LNCAP (cell line): ENCODE results near the gene KAZN.

Experiments
- CTCF ChIP-seq: fragments of 450-650 bp; IDR thresholded peaks from 2 replicates; pipeline ENCODE4 v1.5.1; 2017; ENCODE audit warnings: mild to moderate bottlenecking

Gene KAZN

GRCh38 chr1:15045123-15045522, 446.6 kb downstream of the KAZN start:
- TF ChIP-seq CTCF, result no peak

DNA sequence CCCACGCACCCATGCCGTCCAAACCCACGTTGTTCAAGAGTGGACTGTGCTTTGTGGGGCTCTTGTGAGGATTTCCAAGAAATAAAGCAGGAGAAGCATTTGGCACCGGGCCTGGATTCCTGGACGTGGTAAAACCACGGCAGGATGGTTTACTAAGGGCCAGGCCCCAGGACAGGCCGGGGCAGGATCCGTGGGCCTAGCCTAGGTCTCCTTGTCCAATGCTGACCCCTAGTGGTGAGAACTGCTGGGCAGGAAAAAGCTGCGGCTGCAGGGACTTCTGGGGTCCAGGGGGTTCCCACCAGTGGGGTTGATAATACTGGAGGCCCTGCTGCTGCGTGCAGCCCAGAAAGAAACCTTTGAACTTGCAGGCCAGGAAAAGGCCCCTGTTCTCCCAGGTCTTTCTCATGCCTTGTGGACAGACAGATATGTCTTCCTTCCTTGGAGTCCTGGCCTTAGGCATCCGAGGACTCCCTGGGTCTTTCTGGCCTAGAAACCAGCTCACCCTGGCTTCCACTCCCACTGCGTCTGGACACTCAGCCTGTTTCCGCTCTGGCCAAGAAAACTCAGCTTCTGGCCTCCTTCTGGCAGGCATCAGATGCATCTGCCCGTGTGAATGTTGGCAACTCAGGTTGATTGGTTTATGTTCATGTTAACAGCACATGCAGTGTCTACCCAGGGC, 448.1 kb downstream of the KAZN start:
- TF ChIP-seq CTCF, result peak; percentile 73

GRCh38 chr1:15047237-15047636, 448.8 kb downstream of the KAZN start:
- TF ChIP-seq CTCF, result no peak

GRCh38 chr1:15048437-15048980, 450.0 kb downstream of the KAZN start:
- TF ChIP-seq CTCF, result no peak

DNA sequence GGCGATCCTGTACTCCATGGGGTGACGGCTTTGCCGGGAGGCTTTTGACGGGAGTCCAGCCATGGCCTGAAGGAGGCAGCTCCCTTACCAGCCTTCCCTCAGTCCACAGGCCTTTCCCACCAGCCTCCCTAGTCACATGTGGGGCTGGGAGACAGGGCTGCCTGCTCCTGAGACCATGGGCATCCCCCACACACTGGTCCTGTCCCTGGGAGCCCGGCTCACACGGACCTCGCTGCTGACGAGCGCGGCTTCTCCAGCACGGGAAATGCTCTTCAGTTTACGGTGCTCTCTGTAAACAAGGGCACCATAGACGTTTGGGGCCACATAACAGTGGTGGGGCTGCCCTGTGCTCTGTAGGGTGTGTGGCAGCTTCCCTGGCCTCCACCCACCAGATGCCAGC, 450.6 kb downstream of the KAZN start:
- TF ChIP-seq CTCF, result no peak

GRCh38 chr1:15051882-15052528, 453.5 kb downstream of the KAZN start:
- TF ChIP-seq CTCF, result no peak

GRCh38 chr1:15053153-15053552, 454.7 kb downstream of the KAZN start:
- no peak for TF ChIP-seq CTCF
